Chondrocyte (in vitro differentiated cells): Measurements from ENCODE around the gene MYO5B. TPM values are rescaled to one million over a fixed set of nuclear protein-coding genes. Genes with fewer than 3 reads are reported as not detected.

Source experiments
- DNase-seq: peaks from one replicate; pipeline ENCODE4 v3.0.0; 2021; ENCODE audit warnings: mixed read lengths, low spot score
- H3K27ac Mint-ChIP-seq: one replicate; pipeline ENCODE4 v1.8.0; 2021; ENCODE audit warnings: mild to moderate bottlenecking, moderate library complexity, mixed read lengths; ENCODE audit not compliant: unreplicated experiment
- H3K27me3 Mint-ChIP-seq: 2 replicates; pipeline ENCODE4 v1.8.0; 2021; ENCODE audit warnings: low read depth, mixed read lengths
- H3K36me3 Mint-ChIP-seq: 2 replicates; pipeline ENCODE4 v1.8.0; 2021; ENCODE audit warnings: low read depth, mixed read lengths
- H3K4me1 Mint-ChIP-seq: 2 replicates; pipeline ENCODE4 v1.8.0; 2021; ENCODE audit warnings: low read depth, mild to moderate bottlenecking, mixed read lengths
- H3K4me3 Mint-ChIP-seq: one replicate; pipeline ENCODE4 v1.8.0; 2021; ENCODE audit warnings: mild to moderate bottlenecking, moderate library complexity, mixed read lengths; ENCODE audit not compliant: unreplicated experiment
- H3K9me3 Mint-ChIP-seq: 2 replicates; pipeline ENCODE4 v1.8.0; 2021; ENCODE audit warnings: low read depth, mixed read lengths
- CTCF ChIP-seq: fragments of 200-600 bp; sonication (generic); IDR thresholded peaks from 2 replicates; pipeline ENCODE4 v1.5.0; 2021; ENCODE audit warnings: antibody characterized with exemption, mild to moderate bottlenecking, moderate library complexity
- total RNA-seq: library from RNA; stranded (reverse); gene quantifications from 3 replicates; pipeline ENCODE4 v1.2.1, GENCODE V29; 2021

MYO5B gene
- total RNA-seq, 1 donor from 2014 or later: 0.97 TPM

DNA sequence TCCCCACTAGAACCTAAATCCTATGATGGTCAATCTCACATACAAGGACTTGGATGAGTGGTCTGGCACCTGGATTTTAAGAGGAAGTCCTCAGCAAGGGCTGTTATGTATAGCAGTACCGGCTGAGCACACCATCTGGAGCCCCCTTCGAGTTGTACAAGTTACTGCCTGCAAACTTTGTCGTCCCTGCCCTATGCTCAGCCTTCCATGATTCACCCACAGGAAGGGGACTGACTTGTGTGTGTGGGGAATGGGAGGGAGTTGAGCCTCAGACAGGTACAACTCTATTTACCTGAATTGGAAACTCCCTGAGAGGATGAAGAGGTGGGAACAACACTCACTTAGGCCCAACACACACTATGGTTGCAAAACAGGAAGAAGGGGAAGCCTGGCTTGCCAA, 186.6 kb downstream of the MYO5B start:
- Mint-ChIP-seq H3K4me3 (no peak overlapping the region), H3K4me1 (peaks cover 30% of the 10 kb centered on the region), H3K9me3 (no peaks in the 10 kb centered on the region), H3K27ac (no peak overlapping the region), H3K36me3 (no peaks in the 10 kb centered on the region), H3K27me3 (peaks cover 25% of the 10 kb centered on the region)
- no peak for DNase-seq
- TF ChIP-seq CTCF: no peak

DNA sequence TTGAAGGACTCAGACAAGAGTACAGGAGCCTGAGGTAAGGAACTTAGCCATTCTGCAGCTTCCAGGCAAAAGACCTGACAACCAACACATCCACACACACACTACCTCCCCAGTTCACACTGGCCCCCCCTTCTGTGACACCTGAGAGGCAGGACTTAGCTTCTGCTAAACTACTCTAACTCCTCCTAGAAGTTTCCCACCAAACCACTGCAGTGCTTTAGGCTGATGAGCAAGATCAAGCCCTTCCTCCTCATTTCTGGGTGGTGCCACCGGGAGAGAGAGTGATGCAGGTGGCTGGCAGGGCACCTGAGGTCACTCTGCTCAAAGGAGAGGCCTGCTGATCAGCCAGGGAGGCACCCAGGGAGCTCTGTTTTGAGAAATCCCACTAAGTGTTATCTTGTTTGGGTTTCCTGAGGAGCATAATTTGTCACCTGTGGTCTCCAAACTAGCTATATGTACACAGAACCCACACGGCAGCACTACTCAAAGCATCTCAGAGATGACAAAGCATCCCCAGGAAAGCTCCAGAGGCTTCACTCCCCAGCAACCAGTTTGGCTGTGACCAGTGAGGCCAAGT, 188.4 kb downstream of the MYO5B start:
- Mint-ChIP-seq H3K4me3 (no peak overlapping the region), H3K27ac (no peak overlapping the region), H3K36me3 (no peaks in the 10 kb centered on the region), H3K4me1 (peaks cover 14% of the 10 kb centered on the region), H3K27me3 (peaks cover 33% of the 10 kb centered on the region), H3K9me3 (no peaks in the 10 kb centered on the region)
- DNase-seq: no peak
- no peak for TF ChIP-seq CTCF

DNA sequence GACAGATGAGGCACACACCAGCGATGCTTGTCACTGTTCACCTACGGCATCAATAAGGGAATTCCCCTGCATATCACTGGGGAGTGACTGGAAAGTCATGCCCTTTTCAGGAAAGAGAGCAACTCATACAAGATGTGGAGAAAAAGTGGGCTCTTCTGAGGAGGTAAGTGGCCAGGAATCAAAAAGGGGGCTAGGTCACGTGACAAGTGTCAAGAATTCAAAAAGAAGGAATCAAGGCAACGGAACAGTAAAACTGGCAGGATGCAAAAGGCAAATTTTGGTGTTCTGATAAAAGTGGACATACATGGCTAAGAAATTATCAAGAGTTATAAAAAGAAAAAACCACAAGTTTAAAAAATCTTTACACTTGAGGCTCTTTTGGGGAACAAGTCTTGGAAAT, 190.9 kb downstream of the MYO5B start:
- peaks cover 33% of the 10 kb centered on the region for H3K27me3 Mint-ChIP-seq
- no peak for DNase-seq
- no peaks in the 10 kb centered on the region for H3K36me3 Mint-ChIP-seq
- H3K4me1 Mint-ChIP-seq: no peaks in the 10 kb centered on the region
- H3K9me3 Mint-ChIP-seq: no peaks in the 10 kb centered on the region
- TF ChIP-seq CTCF: no peak
- H3K27ac Mint-ChIP-seq: no peak overlapping the region
- no peak overlapping the region for H3K4me3 Mint-ChIP-seq

GRCh38 chr18:50002781-50003180, 192.2 kb downstream of the MYO5B start:
- H3K36me3 Mint-ChIP-seq: no peaks in the 10 kb centered on the region
- H3K4me3 Mint-ChIP-seq: no peak overlapping the region
- no peak for DNase-seq
- H3K9me3 Mint-ChIP-seq: no peaks in the 10 kb centered on the region
- H3K4me1 Mint-ChIP-seq: no peaks in the 10 kb centered on the region
- peaks cover 33% of the 10 kb centered on the region for H3K27me3 Mint-ChIP-seq
- no peak overlapping the region for H3K27ac Mint-ChIP-seq
- TF ChIP-seq CTCF: no peak

DNA sequence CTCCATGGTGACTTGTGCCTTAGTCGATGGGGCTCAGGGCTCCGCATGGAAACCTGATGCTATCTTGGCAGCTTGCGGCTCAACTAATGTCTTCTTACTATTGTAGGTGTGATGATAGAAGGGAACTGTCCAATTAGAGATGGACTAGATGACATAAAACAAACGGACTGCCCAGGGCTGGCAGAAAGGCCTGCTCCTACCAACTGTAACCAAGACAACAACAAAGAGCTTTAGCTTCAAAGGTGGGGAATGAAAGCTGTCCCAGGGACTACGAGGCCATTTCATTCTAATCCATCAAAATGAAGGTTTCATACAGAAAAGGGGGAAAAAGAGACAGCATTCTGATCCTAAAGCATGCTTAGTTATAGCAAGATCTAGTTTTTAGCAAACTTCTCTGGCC, 194.7 kb downstream of the MYO5B start:
- no peak overlapping the region for H3K27ac Mint-ChIP-seq
- no peaks in the 10 kb centered on the region for H3K9me3 Mint-ChIP-seq
- H3K27me3 Mint-ChIP-seq: peaks cover 16% of the 10 kb centered on the region
- no peaks in the 10 kb centered on the region for H3K4me1 Mint-ChIP-seq
- no peak for DNase-seq
- H3K4me3 Mint-ChIP-seq: no peak overlapping the region
- H3K36me3 Mint-ChIP-seq: no peaks in the 10 kb centered on the region
- TF ChIP-seq CTCF: no peak
